Neuron (in vitro differentiated cells): ENCODE measurements around the gene MYO1E.
"Not testable (repeated sequence)": the region's sequence is repeated elsewhere in the genome, so short reads cannot be mapped to it uniquely, and the experiment has no call there.

ENCODE experiments used
- H2AFZ ChIP-seq: one replicate; pipeline ENCODE4 v1.6.1; 2013; ENCODE audit warnings: low read depth, mild to moderate bottlenecking, inconsistent platforms, low read length, moderate library complexity
- H3K27me3 ChIP-seq: one replicate; pipeline ENCODE4 v1.6.1; 2013; ENCODE audit warnings: low read length; ENCODE audit not compliant: insufficient read depth
- H3K36me3 ChIP-seq: one replicate; pipeline ENCODE4 v1.6.1; 2013; ENCODE audit warnings: low read length; ENCODE audit not compliant: insufficient read depth
- H3K4me1 ChIP-seq: one replicate; pipeline ENCODE4 v1.6.1; 2013; ENCODE audit warnings: low read length; ENCODE audit not compliant: insufficient read depth
- H3K4me3 ChIP-seq: 2 replicates; pipeline ENCODE4 v1.5.1; 2013; ENCODE audit warnings: mild to moderate bottlenecking, low read length, moderate library complexity
- H3K9me3 ChIP-seq: one replicate; pipeline ENCODE4 v1.6.1; 2013; ENCODE audit warnings: low read length

MYO1E gene

DNA sequence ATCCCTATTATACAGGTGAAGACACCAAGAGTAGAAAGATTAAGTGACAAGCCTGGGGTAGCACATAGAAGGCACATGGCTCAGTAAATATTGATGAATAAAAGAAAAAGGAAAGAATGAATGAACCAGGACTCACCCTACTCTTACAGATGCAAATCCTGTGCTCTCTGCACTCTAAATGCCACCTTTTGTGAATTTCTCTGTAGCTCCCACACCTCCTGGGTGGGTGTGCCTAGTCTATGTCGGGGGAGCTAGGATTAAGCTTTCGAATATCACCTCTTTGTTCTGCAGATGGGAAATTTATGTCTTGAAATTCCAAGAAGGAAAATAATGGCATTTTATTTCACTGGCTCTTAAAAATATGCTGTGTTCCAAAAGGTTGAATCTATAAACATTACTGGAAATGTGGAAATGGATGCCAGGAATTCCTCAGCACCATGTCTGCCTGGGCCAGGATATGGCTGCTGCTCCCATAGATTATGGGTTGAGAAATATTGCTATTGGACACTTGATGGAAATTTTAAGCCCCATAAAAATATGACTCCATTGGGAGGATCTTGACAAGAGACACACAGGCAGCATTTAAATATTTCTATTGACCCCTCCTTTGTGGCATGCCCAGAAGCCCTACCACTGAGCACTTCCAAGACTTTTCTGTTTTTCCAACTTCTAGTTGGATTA is 224.4 kb downstream of the MYO1E start:
- Histone ChIP-seq H3K27me3 (no peaks in the 10 kb centered on the region), H3K36me3 (peaks cover 20% of the 10 kb centered on the region), H2AFZ (no peak overlapping the region), H3K4me3 (no peak overlapping the region), H3K9me3 (no peaks in the 10 kb centered on the region), H3K4me1 (peaks cover 3% of the 10 kb centered on the region)

- Histone ChIP-seq H3K27me3 (no peaks in the 10 kb centered on the region), H2AFZ (no peak overlapping the region), H3K36me3 (peaks cover 16% of the 10 kb centered on the region), H3K4me3 (no peak overlapping the region), H3K9me3 (no peaks in the 10 kb centered on the region), H3K4me1 (peaks cover 3% of the 10 kb centered on the region)
Measured at GRCh38 chr15:59147666-59148065, 225.0 kb downstream of the MYO1E start.

GRCh38 chr15:59144594-59144993 is 228.1 kb downstream of the MYO1E start:
- not testable (repeated sequence) for H3K4me1 ChIP-seq, H3K4me3 ChIP-seq, H3K27me3 ChIP-seq, H3K9me3 ChIP-seq, H2AFZ ChIP-seq
- peaks cover 17% of the 10 kb centered on the region for H3K36me3 ChIP-seq

DNA sequence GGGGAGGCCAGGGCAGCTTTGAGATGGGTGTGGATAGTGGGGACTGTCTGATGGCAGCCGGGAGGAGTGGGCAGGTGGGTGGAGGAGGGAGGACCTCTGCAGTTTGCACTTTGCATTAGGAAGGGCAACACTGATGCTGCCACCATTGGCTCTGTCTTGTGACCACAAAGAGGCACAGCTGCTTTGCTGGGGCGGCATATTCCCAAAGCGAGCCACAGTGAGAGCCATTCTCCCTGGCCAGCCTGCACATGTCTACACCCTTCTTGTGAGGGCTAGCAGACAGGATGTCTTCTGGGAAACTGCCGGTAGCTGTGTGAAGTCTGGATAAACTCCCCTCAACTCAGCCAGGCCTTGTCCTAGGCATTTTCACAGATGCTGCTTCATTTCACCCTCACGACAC is 229.4 kb downstream of the MYO1E start:
- H3K36me3 ChIP-seq: peaks cover 27% of the 10 kb centered on the region

DNA sequence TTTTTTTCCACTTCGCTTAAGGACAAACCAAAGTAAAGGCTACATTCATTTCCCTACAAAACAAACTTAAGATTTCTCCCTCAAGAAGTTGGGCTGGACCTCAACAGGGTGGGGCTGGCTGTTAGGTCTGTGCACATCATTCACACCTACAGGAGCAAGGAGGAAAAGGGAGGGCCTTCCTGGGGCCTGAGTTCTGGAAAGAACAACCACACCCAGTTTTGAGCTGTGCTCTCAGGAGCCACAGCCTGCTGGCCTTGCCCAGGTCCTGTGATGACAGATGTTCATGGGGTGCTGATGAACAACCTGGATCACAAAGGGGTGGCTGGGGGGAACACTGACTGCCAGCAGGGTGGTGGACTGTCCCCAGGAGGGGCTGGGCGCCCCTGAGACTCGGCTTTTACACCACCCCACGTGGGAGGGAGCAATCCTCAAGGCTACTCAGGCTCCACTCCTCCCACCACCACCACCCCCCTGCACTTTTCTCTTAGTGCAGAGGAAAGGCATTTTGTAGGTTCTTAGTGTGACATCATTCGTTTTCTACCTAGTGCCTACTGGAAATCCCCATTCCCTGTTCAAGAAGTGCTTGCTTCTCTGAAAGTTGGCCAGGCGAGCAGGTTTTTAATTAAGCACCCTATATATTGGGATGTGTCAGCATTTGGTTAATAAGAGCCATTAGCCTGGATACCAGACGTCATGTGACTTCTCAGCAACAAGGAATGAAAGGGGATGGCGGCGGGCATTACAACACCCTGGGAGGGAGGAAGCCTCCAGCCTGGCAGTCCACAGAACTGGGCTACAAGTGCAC is 232.0 kb downstream of the MYO1E start:
- no peaks in the 10 kb centered on the region for H3K27me3 ChIP-seq
- peaks cover 48% of the 10 kb centered on the region for H3K36me3 ChIP-seq
- no peak overlapping the region for H3K4me3 ChIP-seq
- no peak overlapping the region for H2AFZ ChIP-seq
- no peaks in the 10 kb centered on the region for H3K9me3 ChIP-seq
- H3K4me1 ChIP-seq: no peaks in the 10 kb centered on the region

More for the DNA sequence above, 229.4 kb downstream of the MYO1E start:
- Histone ChIP-seq H3K9me3 (no peaks in the 10 kb centered on the region), H3K4me3 (no peak overlapping the region), H3K27me3 (no peaks in the 10 kb centered on the region), H2AFZ (no peak overlapping the region), H3K4me1 (peaks cover 3% of the 10 kb centered on the region)

DNA sequence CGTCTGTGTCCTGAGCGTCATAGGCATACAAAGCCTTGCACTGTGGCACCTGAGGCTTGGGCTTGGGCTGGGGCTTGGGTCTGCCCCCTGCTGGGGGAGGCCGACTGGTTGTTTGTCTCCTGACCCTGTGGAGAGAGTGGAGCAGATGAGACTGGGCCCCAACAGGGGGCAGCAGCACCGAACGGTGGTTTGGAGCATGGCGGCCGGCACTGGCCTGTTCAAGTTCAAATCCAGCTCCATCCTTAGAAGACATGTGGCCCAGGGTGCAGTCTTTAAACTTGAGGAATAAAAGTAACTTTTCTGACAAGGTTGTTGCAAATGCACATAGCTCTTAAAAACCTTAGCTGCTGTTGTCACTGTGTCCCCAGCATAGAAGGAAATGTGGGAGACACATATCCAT is 234.4 kb downstream of the MYO1E start:
- H3K9me3 ChIP-seq: no peaks in the 10 kb centered on the region
- H3K4me1 ChIP-seq: no peaks in the 10 kb centered on the region
- H3K36me3 ChIP-seq: peaks cover 67% of the 10 kb centered on the region
- no peak overlapping the region for H3K4me3 ChIP-seq
- H2AFZ ChIP-seq: no peak overlapping the region
- no peaks in the 10 kb centered on the region for H3K27me3 ChIP-seq

- no peaks in the 10 kb centered on the region for H3K4me1 ChIP-seq
- H3K4me3 ChIP-seq: no peak overlapping the region
- H3K36me3 ChIP-seq: peaks cover 71% of the 10 kb centered on the region
- H3K9me3 ChIP-seq: no peaks in the 10 kb centered on the region
- no peak overlapping the region for H2AFZ ChIP-seq
- H3K27me3 ChIP-seq: no peaks in the 10 kb centered on the region
Measured at GRCh38 chr15:59137566-59137965, 235.1 kb downstream of the MYO1E start.

GRCh38 chr15:59133929-59134427 is 238.7 kb downstream of the MYO1E start:
- Histone ChIP-seq H3K4me1 (no peaks in the 10 kb centered on the region), H3K27me3 (no peaks in the 10 kb centered on the region), H2AFZ (no peak overlapping the region), H3K9me3 (peaks cover 9% of the 10 kb centered on the region), H3K36me3 (peaks cover 77% of the 10 kb centered on the region), H3K4me3 (no peak overlapping the region)

DNA sequence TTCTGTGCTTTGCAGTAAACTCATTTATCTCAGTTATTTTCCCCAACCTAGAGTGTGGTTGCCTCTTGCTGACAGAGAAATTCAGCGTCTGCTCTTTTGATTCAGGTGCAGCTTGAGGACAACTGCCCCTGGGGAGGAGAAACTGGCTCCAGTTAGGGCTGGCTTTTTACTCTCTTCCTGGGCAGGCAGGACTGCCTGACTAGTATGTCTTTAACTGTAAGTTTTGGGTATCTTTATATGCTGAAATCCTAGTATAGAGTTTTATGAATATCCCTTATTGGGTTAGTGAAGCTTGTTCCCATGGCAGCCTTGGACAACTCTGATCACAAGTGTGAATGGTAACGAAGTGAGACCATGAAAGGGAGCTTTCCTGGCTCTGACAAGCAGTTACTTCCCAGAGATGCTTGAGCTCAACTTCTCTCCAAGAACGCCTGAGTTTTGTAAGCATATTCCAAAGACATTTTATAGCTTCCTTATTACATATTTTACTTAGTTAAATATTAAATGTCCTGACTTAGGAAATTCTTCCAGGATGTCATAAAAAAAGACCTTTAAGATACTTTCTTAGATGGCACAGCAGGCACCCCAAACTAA is 240.6 kb downstream of the MYO1E start:
- no peak overlapping the region for H3K4me3 ChIP-seq
- no peak overlapping the region for H2AFZ ChIP-seq
- no peaks in the 10 kb centered on the region for H3K27me3 ChIP-seq
- H3K9me3 ChIP-seq: peaks cover 11% of the 10 kb centered on the region
- H3K4me1 ChIP-seq: no peaks in the 10 kb centered on the region
- H3K36me3 ChIP-seq: peaks cover 64% of the 10 kb centered on the region

- no peak overlapping the region for H2AFZ ChIP-seq
- H3K36me3 ChIP-seq: peaks cover 57% of the 10 kb centered on the region
- H3K4me3 ChIP-seq: no peak overlapping the region
- peaks cover 13% of the 10 kb centered on the region for H3K9me3 ChIP-seq
- H3K4me1 ChIP-seq: no peaks in the 10 kb centered on the region
- H3K27me3 ChIP-seq: no peaks in the 10 kb centered on the region
Measured at GRCh38 chr15:59131456-59131855, 241.2 kb downstream of the MYO1E start.

- not testable (repeated sequence) for H3K4me1 ChIP-seq, H2AFZ ChIP-seq, H3K4me3 ChIP-seq, H3K27me3 ChIP-seq
- H3K9me3 ChIP-seq: peaks cover 17% of the 10 kb centered on the region
- H3K36me3 ChIP-seq: peaks cover 55% of the 10 kb centered on the region
Measured at GRCh38 chr15:59127255-59127654, 245.4 kb downstream of the MYO1E start.

- not testable (repeated sequence) for H2AFZ ChIP-seq, H3K4me1 ChIP-seq, H3K27me3 ChIP-seq, H3K4me3 ChIP-seq
- Histone ChIP-seq H3K36me3 (peaks cover 49% of the 10 kb centered on the region), H3K9me3 (peaks cover 14% of the 10 kb centered on the region)
Measured at GRCh38 chr15:59125683-59126082, 247.0 kb downstream of the MYO1E start.

- H3K4me3 ChIP-seq: no peak overlapping the region
- no peaks in the 10 kb centered on the region for H3K4me1 ChIP-seq
- peaks cover 8% of the 10 kb centered on the region for H3K9me3 ChIP-seq
- no peak overlapping the region for H2AFZ ChIP-seq
- no peaks in the 10 kb centered on the region for H3K27me3 ChIP-seq
- H3K36me3 ChIP-seq: peaks cover 55% of the 10 kb centered on the region
Measured at GRCh38 chr15:59124261-59124660, 248.4 kb downstream of the MYO1E start.
